ENCODE data around the gene SPATA3. TPM values are rescaled to one million over a fixed set of nuclear protein-coding genes. Genes with fewer than 3 reads are reported as not detected.

Gene SPATA3
- polyA plus RNA-seq, 2 of the 4 experiments (the other 2 are of a cell fraction) = not detected

DNA sequence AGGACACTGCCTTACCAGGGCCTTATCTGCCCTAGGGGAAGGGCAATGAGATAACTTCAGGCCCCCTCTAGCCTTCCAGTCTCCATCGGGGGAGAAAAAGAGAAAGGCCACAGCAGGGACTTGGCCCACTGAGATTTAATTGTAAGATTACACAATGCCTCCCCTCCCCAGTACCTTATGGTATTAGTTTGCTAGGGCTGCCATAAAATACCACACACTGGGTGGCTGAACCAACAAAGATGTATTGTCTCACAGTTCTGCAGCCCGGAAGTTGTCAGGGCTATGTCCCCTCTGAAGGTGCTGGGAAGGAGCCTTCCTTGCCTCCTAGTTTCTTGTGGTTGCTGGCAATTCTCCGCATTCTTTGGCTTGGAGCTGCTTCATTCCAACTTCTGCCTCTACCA lies 34.8 kb upstream of the SPATA3 start:
- ChIA-PET CTCF (no interaction called here), POLR2A (no interaction called here)
- TF ChIP-seq NPAS2 (CRISPR knock-in tag; IDR thresholded peaks at IDR 0.05; ENCODE audit: borderline replicate concordance) (no peak), MAFK (IDR thresholded peaks at IDR 0.05; ENCODE audit: partially characterized antibody) (no peak), CHD2 (IDR thresholded peaks at IDR 0.05; ENCODE audit: low read length, partially characterized antibody) (no peak), CEBPB (IDR thresholded peaks at IDR 0.05) (no peak), ESRRA (IDR thresholded peaks at IDR 0.05; ENCODE audit: borderline replicate concordance, low read length) (no peak), RFX5 (IDR thresholded peaks at IDR 0.05) (no peak)
- Histone ChIP-seq H3K9me3 (no peaks in the 10 kb centered on the region), H3K4me2 (no peak overlapping the region), H3K4me1 (0 out of 3 replicates have a peak, but pooled peaks cover 4% of the 10 kb centered on the region), H3K27ac (no peak overlapping the region), H3K4me3 (no peak overlapping the region)
- no peak for ATAC-seq
- no peak for DNase-seq (ENCODE audit: low read depth in 1 of 2, low spot score in 1 of 2)
- FAIRE-seq = no peak
- 65% methylated on average over 3 of the region's 3 CpGs for WGBS (ENCODE audit: missing lambda C conversion rate)

DNA sequence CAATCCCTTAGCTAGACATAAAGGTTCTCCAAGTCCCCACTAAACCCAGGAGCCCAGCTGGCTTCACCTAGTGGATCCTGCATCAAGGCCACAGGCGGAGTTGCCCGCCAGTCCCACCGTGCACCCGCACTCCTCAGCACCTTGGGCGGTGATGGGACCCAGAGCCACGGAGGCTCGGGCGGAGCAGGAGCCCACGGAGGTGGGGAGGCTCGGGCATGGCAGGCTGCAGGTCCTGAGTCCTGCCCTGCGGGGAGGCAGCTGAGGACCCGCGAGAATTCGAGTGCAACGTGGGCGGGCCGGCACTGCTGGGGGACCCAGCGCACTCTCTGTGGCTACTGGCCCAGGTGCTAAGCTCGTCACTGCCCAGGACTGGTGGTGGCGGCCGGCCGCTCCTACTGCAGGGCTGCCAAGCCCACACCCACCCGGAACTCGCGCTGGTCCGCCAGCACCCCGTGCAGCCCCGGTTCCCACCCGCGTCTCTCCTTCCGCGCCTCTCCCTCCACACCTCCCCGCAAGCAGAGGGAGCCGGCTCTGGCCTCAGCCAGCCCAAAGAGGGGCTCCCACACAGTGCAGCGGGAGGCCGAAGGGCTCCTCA lies 31.7 kb upstream of the SPATA3 start:
- no peak; a peak in 1 of 6 replicates for ATAC-seq
- Histone ChIP-seq H3K9me3 (no peaks in the 10 kb centered on the region), H3K27ac (no peak overlapping the region), H3K4me3 (no peak overlapping the region), H3K4me2 (no peak overlapping the region), H3K4me1 (no peaks in the 10 kb centered on the region)
- 94% methylated on average over 17 of the region's 36 CpGs for WGBS (ENCODE audit: missing lambda C conversion rate)
- DNase-seq (ENCODE audit: low read depth in 1 of 2, low spot score in 1 of 2) = no peak
- ChIA-PET POLR2A (no interaction called here), CTCF (no interaction called here)
- TF ChIP-seq, protein P1, sequence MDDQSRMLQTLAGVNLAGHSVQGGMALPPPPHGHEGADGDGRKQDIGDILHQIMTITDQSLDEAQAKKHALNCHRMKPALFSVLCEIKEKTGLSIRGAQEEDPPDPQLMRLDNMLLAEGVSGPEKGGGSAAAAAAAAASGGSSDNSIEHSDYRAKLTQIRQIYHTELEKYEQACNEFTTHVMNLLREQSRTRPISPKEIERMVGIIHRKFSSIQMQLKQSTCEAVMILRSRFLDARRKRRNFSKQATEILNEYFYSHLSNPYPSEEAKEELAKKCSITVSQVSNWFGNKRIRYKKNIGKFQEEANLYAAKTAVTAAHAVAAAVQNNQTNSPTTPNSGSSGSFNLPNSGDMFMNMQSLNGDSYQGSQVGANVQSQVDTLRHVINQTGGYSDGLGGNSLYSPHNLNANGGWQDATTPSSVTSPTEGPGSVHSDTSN (IDR thresholded peaks at IDR 0.05) = no peak
- TF ChIP-seq EHF (CRISPR knock-in tag; IDR thresholded peaks at IDR 0.05) = no peak
- no peak for TF ChIP-seq BHLHE40 (IDR thresholded peaks at IDR 0.05; ENCODE audit: low read depth, low read length)
- TF ChIP-seq, protein P2, sequence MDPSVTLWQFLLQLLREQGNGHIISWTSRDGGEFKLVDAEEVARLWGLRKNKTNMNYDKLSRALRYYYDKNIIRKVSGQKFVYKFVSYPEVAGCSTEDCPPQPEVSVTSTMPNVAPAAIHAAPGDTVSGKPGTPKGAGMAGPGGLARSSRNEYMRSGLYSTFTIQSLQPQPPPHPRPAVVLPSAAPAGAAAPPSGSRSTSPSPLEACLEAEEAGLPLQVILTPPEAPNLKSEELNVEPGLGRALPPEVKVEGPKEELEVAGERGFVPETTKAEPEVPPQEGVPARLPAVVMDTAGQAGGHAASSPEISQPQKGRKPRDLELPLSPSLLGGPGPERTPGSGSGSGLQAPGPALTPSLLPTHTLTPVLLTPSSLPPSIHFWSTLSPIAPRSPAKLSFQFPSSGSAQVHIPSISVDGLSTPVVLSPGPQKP (IDR thresholded peaks at IDR 0.05; ENCODE audit: low read depth, low read length) = no peak
- no peak for TF ChIP-seq HOXB13 (CRISPR knock-in tag; IDR thresholded peaks at IDR 0.05; ENCODE audit: low read depth)
- TF ChIP-seq TP53 (CRISPR knock-in tag; IDR thresholded peaks at IDR 0.05) = no peak
- TF ChIP-seq JUN (IDR thresholded peaks at IDR 0.05) = no peak
- no peak for TF ChIP-seq SMC3 (IDR thresholded peaks at IDR 0.05)
- no peak for TF ChIP-seq CBX8 (IDR thresholded peaks at IDR 0.05)
- no peak for TF ChIP-seq SREBF2 (IDR thresholded peaks at IDR 0.05)
- TF ChIP-seq, protein P3, sequence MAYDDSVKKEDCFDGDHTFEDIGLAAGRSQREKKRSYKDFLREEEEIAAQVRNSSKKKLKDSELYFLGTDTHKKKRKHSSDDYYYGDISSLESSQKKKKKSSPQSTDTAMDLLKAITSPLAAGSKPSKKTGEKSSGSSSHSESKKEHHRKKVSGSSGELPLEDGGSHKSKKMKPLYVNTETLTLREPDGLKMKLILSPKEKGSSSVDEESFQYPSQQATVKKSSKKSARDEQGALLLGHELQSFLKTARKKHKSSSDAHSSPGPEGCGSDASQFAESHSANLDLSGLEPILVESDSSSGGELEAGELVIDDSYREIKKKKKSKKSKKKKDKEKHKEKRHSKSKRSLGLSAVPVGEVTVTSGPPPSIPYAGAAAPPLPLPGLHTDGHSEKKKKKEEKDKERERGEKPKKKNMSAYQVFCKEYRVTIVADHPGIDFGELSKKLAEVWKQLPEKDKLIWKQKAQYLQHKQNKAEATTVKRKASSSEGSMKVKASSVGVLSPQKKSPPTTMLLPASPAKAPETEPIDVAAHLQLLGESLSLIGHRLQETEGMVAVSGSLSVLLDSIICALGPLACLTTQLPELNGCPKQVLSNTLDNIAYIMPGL (CRISPR knock-in tag; IDR thresholded peaks at IDR 0.05; ENCODE audit: borderline replicate concordance) = no peak
- TF ChIP-seq ZFP36 (IDR thresholded peaks at IDR 0.05; ENCODE audit: borderline replicate concordance, partially characterized antibody) = no peak
- TF ChIP-seq, protein P4, sequence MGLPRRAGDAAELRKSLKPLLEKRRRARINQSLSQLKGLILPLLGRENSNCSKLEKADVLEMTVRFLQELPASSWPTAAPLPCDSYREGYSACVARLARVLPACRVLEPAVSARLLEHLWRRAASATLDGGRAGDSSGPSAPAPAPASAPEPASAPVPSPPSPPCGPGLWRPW (IDR thresholded peaks at IDR 0.05) = no peak
- TF ChIP-seq, protein P5, sequence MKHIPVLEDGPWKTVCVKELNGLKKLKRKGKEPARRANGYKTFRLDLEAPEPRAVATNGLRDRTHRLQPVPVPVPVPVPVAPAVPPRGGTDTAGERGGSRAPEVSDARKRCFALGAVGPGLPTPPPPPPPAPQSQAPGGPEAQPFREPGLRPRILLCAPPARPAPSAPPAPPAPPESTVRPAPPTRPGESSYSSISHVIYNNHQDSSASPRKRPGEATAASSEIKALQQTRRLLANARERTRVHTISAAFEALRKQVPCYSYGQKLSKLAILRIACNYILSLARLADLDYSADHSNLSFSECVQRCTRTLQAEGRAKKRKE (CRISPR knock-in tag; IDR thresholded peaks at IDR 0.05; ENCODE audit: low read depth) = no peak
- TF ChIP-seq GATA3 (IDR thresholded peaks at IDR 0.05; ENCODE audit: borderline replicate concordance) = no peak
- FAIRE-seq = no peak
